HG03575 (cell line): ENCODE data around the gene DOCK9.

Source experiments
- ATAC-seq: cut with Tn5 transposase; IDR thresholded peaks from one replicate; pipeline ENCODE4 v1.9.1; 2021; ENCODE audit not compliant: unreplicated experiment, insufficient number of reproducible peaks, low FRiP score; ENCODE audit errors: extremely low read depth

Gene DOCK9

GRCh38 chr13:98977568-98978265 lies at the start of gene DOCK9:
TSS of gene DOCK9 (minus strand) at chr13:98978064. CDS start at chr13:98977909, 155 bp downstream.
- ATAC-seq = no peak

DNA sequence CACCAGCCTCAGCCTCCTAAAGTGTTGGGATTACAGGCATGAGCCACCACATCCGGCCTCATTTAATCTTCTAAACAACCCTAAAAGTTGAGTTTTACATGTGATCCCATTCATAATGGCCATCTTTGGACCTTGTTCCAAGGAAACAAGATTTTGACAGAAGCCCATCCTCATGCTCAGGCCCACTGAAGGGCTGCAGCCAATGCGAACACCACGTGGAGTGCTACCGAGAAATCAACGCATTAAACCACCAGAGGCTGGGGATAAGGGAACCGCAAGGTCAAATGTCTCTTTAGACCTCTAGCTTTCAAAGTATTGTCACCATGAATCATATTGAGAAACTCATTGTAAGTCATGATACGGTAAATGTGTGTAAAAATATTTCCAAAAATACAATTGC lies 49.4 kb upstream of the DOCK9 start:
- no peak for ATAC-seq

DNA sequence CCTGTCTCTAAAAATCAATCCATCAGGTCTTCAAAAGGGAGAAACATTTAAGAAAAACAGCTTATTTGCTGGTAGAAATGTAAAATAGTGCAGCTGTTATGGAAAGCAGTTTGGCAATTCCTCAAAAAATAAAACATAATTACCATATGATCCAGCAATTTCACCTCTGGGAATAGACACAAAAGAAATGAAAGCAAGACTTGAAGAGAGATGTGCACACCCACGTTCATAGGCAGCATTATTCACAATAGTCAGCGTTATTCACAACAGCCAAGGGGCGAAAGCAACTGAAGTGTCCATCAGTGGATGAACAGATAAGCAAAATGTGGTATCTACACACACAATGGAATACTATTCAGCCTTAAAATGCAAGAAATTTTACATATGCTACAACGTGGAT lies 45.1 kb upstream of the DOCK9 start:
- ATAC-seq = no peak

- no peak for ATAC-seq
These were observed 40.7 kb upstream of the DOCK9 start for GRCh38 chr13:99018418-99019180.

- no peak for ATAC-seq
These were observed 38.0 kb upstream of the DOCK9 start for GRCh38 chr13:99015606-99016490.

GRCh38 chr13:99014522-99014921 lies 36.7 kb upstream of the DOCK9 start:
- no peak for ATAC-seq

DNA sequence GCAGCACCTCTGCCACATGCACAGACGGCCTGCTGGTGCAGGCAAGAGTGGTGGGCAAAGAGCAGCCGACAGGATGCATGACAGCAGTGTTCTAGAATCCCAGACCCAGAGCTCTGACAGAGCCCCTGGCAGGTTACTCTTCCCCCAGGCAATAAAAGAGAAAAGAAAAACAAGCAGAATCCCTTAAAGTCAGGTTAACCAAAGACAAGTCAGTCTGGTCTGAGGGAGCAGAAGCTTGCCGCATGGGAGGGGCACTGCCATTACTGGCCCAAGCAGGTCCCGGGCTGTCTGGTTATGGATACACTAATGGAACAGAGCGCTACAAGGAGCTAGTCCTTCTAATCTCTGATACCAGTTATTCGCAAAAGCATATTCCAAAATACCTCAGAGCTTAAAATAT lies 36.1 kb upstream of the DOCK9 start:
- ATAC-seq = no peak

DNA sequence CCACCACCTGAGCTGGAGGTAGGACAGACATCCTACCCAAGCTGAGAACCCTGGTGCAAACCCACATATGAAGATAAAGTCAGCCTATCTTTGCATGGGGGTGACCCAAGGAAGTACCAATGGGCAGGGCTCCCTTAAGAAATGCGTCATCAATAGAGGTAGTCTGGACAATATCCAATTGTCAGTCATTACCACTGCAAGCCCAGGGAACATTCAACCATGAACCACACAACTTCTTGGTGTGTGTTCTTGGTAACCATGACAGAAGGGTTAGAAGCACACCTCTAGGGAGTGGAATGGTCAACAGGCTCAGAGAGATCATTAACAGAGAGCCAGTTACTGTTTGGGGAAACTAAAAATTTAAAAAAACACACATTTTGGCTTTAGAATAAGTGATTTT lies 34.7 kb upstream of the DOCK9 start:
- ATAC-seq = no peak

- ATAC-seq = no peak
These were observed 32.2 kb upstream of the DOCK9 start for GRCh38 chr13:99009987-99010551.

DNA sequence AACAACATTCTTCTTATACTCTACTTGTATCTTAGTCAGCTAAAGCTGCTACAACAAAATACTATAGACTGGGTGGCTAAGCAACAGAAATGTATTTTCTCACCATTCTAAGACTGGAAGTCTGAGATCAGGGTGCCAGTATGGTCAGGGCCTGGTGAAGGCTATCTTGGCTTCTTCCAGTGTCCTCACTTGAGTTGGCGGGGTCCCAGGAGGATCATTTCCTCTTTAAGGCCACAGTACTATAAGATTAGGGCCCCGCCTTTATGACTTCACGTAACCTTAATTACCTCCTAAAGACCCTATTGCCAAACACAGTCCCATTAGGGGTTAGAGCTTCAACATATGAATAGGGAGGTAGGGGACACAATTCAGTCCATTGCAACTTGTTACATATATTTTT lies 30.7 kb upstream of the DOCK9 start:
- ATAC-seq = no peak

DNA sequence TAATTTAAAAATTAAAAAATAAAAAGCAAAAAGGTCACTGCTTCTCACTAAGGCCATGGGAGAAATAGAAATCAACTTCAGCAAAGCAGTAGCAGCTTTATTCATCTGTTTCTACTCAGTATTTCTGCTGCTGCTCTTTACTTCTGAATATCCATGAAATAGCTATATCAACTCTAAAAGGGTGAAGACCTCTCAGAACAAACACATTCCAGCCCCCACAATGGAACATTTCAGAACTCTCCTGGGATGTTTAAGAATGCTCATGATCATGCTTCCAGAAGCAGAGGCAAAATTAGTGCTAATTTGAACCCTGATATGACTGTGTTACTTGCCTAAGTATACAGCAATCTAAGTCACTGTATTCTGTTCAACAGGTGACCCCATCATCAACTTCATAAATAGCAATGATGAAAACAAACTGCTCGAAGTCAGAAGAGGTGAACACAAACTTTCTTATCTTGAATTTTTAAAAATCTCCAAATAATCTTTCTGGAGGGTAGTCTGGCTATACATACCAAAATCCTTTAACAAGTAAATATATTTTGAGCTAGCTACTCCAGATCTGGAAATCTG lies 29.6 kb upstream of the DOCK9 start:
- ATAC-seq = no peak

GRCh38 chr13:99005609-99006008 lies 27.7 kb upstream of the DOCK9 start:
- no peak for ATAC-seq

- no peak for ATAC-seq
These were observed 27.1 kb upstream of the DOCK9 start for GRCh38 chr13:99004978-99005377.

DNA sequence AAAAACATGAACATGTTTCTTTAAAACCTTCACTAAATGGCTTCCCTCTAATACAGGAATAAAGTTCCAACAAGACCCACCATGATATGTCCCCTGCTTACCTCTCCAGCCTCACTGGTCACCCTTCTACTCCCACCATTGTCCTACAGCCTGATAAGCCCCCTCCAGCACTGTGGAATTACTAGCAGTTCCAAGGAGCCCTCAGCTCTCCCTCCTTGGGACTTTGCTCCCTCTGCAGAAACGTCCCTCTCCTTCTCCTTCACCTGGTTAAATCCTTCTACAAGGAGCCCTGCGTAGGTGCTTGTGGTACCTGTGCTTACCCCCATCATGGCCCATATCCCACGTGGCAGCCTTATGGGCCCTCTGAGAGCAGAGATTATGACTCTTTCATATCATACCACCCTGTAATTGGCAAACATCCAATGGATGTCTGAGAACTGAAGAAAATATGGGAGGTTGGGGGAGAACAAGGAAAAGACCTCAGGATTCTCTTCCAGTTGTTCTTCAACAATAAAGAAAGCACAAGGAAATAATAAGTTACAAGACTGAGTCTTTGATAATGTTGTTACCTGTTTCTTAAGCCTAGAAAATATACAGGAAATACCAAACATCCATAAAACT lies 26.1 kb upstream of the DOCK9 start:
- ATAC-seq = no peak

- no peak for ATAC-seq
These were observed 25.3 kb upstream of the DOCK9 start for GRCh38 chr13:99003186-99003585.

- ATAC-seq = no peak
These were observed 24.4 kb upstream of the DOCK9 start for GRCh38 chr13:99002172-99002710.

DNA sequence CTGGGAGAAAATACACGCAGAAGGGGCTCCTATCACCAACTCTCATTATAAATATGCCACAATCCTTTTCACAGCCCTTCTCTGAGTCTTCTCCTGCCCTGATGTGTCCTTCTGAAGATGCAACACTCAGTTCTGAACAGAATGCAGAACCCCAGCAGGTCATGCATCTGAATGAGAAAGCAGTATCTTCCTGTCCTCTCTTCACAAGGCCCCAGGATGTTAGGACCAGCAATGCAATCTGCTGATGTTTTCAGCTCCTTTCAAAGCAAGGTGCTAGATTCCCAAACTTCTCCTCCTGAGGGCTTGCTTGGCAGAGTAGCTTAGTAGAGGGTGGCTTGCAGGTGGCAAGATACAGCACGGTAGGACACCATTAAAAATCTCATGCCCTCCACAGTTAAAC lies 22.3 kb upstream of the DOCK9 start:
- no peak for ATAC-seq

DNA sequence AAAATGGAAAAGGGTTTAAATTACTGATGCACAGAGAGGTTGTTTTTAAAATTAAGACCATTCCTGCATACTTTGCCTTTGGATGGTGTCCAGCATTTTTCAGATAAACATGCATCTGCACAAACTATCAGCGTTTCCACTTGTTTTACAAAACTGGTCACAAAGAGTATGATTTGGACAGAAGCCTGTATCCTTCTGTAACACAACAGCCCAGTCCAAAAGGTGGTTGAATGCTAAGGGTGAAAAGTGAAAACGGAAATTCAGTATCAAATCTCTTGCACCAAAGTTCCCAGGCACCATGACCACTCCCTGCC lies 21.7 kb upstream of the DOCK9 start:
- no peak for ATAC-seq
